IPS-NIHi11 (cell line): ENCODE measurements around the gene VPS50.
"Not testable (repeated sequence)": the region's sequence is repeated elsewhere in the genome, so short reads cannot be mapped to it uniquely, and the experiment has no call there.

ENCODE experiments used
- DNase-seq: peaks from one replicate; pipeline ENCODE4 v3.0.0; 2012; ENCODE audit warnings: mixed read lengths, low spot score

Gene VPS50

GRCh38 chr7:93331706-93332105, 99.5 kb downstream of the VPS50 start:
- no peak for DNase-seq

- no peak for DNase-seq
These were observed 100.0 kb downstream of the VPS50 start for GRCh38 chr7:93332172-93332571.

- peak; percentile 56 for DNase-seq
These were observed 104.9 kb downstream of the VPS50 start for GRCh38 chr7:93337052-93337451.

GRCh38 chr7:93342178-93342577, 110.0 kb downstream of the VPS50 start:
- not testable (repeated sequence) for DNase-seq

- no peak for DNase-seq
These were observed 118.2 kb downstream of the VPS50 start for GRCh38 chr7:93350338-93350737.

GRCh38 chr7:93352881-93353280, 120.7 kb downstream of the VPS50 start:
- DNase-seq: no peak

GRCh38 chr7:93354815-93355214, 122.6 kb downstream of the VPS50 start:
- DNase-seq: no peak

GRCh38 chr7:93359520-93360198, 127.5 kb downstream of the VPS50 start:
- DNase-seq: no peak

- no peak for DNase-seq
These were observed 129.7 kb downstream of the VPS50 start for GRCh38 chr7:93361853-93362252.

- DNase-seq: no peak
These were observed 132.6 kb downstream of the VPS50 start for GRCh38 chr7:93364806-93365205.

- DNase-seq: no peak
These were observed 133.2 kb downstream of the VPS50 start for GRCh38 chr7:93365341-93365740.

GRCh38 chr7:93366816-93367215, 134.7 kb downstream of the VPS50 start:
- no peak for DNase-seq

GRCh38 chr7:93367254-93367653, 135.1 kb downstream of the VPS50 start:
- no peak for DNase-seq

- not testable (repeated sequence) for DNase-seq
These were observed 138.8 kb downstream of the VPS50 start for GRCh38 chr7:93370937-93371336.

- DNase-seq: no peak
These were observed 141.4 kb downstream of the VPS50 start for GRCh38 chr7:93373537-93373936.

- peak; percentile 34 for DNase-seq
These were observed 142.3 kb downstream of the VPS50 start for GRCh38 chr7:93374345-93374940.

- DNase-seq: no peak
These were observed 143.4 kb downstream of the VPS50 start for GRCh38 chr7:93375603-93376002.

GRCh38 chr7:93378131-93378760, 146.1 kb downstream of the VPS50 start:
- DNase-seq: no peak

GRCh38 chr7:93382362-93382761, 150.2 kb downstream of the VPS50 start:
- no peak for DNase-seq

- no peak for DNase-seq
These were observed 158.5 kb downstream of the VPS50 start for GRCh38 chr7:93390660-93391059.

- DNase-seq: no peak
These were observed 160.8 kb downstream of the VPS50 start for GRCh38 chr7:93392984-93393383.

- DNase-seq: no peak
These were observed 167.5 kb downstream of the VPS50 start for GRCh38 chr7:93399642-93400041.

GRCh38 chr7:93402944-93403343, 170.8 kb downstream of the VPS50 start:
- DNase-seq: no peak

GRCh38 chr7:93407239-93407638, 175.1 kb downstream of the VPS50 start:
- DNase-seq: no peak
